HG02970 (cell line): ENCODE data around the gene CNOT9.
A peak's percentile ranks its signal among the peaks of the same experiment; 100 is the strongest.
"Not testable (repeated sequence)": the region's sequence is repeated elsewhere in the genome, so short reads cannot be mapped to it uniquely, and the experiment has no call there.

Experiments
- ATAC-seq: cut with Tn5 transposase; IDR thresholded peaks from one replicate; pipeline ENCODE4 v1.9.1; 2021; ENCODE audit warnings: mild to moderate bottlenecking, moderate library complexity, moderate number of reproducible peaks; ENCODE audit not compliant: unreplicated experiment, low FRiP score

The CNOT9 gene, protein sequence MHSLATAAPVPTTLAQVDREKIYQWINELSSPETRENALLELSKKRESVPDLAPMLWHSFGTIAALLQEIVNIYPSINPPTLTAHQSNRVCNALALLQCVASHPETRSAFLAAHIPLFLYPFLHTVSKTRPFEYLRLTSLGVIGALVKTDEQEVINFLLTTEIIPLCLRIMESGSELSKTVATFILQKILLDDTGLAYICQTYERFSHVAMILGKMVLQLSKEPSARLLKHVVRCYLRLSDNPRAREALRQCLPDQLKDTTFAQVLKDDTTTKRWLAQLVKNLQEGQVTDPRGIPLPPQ

DNA sequence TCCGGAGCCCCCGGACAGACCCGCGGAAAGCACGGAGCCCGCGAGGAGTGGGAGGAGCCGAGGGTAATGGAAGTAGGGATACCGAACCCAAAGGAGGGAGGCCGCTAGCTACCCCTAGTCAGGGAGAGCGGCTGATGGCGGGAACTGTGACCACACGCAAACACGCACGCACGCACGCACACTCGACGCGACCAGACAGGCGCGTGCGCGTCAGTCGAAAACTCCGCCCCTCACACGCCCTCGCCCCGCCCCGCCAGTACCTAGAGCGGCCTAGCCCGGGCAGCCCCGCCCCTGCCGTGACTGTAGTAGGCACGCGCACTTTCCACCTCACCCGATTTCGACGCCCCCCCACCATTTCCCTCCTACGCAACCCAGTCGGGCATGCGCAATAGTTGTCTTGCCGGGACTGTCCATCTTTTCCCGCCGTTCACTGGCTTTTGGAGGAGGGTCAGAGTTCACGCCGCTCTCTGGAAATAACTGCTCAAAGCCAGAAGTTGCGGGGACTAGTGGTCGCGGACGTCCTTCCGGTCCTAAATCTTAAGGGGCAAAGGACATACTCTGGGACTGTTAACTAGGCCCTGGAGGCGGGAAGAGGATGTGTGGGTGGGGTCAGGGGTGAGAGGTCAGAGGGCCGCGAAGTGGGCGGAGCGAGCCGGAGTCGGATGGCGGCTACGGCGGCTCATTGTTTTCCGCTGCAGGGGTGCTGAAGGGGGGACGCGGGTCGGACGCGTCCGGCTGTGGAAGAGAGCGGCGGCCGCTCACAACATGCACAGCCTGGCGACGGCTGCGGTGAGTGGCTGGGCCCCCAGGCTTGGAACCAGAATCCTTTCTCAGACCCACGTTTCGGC is at the start of gene CNOT9, which contains the start of gene USP37:
Gene CNOT9, plus strand, starts transcription at position 650 of the 848 bp plus-strand sequence. Its CDS starts 116 bp downstream, at position 766.
Gene USP37, minus strand, starts transcription at position 162 of the 848 bp plus-strand sequence. CDS start 9,698 bp downstream, outside the sequence.
- ATAC-seq: peak; percentile 86

DNA sequence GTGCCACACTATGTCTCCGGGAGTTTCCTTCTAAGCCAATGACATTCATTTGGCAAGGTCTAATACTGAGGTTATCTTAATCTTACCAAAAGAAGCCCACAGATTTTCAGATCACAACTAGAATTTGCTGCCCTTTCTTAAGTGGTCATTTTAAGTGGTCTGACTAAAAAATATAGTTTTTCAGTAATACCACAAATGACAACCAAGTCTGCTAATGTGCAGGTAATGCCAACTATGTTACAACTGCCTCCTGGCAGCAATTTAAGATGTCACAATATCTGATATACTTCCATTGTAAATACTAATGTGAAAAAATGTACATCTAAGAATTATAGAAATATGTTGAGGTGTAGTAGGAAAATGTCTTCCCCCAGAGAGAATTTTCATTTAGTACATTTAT is 49.8 kb upstream of the CNOT9 start:
- no peak for ATAC-seq

DNA sequence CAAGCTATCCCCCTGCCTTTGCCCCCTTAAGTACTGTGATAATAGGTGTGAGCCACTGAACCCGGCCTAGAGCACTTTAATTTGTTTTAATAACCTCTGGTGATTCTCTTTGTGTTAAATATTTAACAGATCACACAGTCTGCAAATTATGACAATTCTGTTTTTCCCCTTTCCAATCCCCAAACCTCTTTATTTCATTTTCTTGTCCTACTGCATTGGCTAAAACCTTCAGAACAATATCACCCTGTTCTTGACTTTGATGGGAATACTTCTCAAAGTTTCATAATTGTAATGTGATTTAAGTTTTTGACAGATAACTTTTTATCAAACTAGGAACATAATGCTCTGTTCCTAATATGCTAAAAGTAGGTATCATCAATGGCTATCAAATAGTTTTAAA is 45.0 kb upstream of the CNOT9 start:
- no peak for ATAC-seq

DNA sequence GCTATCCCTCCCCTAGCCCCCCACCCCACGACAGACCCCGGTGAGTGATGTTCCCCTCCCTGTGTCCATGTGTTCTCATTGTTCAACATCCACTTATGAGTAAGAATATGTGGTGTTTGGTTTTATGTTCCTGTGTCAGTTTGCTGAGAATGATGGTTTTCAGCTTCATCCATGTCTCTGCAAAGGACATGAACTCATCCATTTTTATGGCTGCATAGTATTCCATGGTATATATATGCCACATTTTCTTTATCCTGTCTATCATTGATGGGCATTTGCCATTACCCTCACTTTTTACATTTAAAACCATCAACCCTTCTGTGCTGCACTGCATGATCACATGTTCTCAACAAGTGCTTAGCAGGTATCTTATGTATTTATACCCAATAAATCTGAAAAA is 40.2 kb upstream of the CNOT9 start:
- not testable (repeated sequence) for ATAC-seq

DNA sequence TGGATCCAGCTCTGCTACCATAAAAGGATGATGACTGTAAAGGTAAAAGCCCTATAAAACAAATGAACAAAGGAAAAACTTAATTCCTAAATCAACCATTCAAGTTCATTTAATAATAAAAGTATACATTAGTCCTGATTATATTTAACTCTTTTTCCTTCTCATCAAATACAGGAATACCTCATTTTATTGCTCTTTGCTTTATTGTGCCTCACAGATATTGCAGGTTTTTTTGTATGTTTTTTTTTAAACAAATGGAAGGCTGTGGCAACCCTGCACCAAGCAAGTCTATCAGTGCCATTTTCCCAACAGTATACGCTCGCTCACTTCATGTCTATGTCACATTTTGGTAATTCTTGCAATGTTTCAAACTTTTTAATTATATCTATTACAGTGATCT is 38.6 kb upstream of the CNOT9 start:
- ATAC-seq: no peak

DNA sequence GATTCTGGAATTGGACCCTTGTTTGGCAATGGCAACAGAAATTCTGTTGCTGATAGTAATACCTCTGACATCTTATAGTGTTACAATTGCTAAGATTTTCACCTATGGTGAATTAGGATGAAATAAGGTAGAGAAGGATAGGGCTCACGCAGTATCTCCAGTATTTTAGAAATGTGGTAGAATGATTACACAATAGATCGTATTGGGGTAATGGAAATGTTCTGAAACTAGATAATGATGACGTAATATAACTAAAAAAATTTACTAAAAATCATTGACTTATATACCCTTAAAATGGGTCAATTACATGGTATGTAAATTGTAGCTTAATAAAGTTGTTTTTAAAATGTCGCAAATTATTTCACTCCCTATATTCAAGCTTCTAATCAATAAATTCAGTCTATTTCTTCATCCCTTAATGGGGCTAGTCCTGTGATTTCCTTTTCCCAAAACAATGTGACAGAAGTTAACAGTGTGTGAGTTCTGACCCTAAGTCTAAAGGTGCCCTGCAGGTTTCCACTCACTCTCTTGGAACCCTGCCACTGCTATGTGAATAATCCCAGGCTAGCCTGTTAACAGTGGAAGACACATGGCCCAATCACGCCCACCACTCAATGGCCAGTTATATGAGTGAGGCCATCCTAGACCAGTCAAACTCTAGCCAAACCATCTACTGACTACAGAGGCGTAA is 31.7 kb upstream of the CNOT9 start:
- ATAC-seq: no peak

DNA sequence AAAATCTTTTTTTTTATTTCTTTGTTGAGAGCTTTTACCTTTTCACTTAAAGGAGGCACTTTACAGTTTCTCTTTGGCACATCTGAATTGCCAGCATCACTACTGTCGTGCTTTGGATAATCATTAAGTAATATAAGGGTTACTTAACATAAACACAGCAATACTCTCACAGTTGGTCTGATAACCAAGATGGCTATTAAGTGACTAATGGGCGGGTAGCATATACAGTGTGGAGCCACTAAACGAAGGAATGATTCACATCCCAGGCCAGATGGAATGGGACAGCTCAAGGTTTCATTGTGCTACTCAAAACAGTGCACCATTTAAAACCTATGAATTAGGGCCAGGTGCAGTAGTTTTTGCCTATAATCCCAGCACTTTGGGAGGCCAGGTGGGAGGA is 28.6 kb upstream of the CNOT9 start:
- no peak for ATAC-seq

DNA sequence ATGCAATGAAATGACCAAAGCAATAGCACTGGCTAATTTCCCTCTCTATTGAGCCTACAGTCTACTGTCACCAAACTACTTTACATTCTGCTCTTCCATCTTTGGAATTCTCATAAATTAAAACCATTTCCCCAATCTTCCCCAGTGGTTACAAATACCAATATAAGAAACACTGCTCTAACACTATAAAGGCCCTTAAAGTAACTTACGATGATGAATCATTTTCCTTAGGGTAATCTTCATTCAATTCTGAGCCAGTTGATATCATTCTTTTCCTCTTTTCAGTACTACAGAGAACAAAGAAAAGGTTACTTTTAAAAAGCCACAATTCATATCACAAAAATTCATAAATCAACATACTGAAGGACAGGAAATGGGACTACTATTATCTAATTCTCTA is 22.6 kb upstream of the CNOT9 start:
- no peak for ATAC-seq

DNA sequence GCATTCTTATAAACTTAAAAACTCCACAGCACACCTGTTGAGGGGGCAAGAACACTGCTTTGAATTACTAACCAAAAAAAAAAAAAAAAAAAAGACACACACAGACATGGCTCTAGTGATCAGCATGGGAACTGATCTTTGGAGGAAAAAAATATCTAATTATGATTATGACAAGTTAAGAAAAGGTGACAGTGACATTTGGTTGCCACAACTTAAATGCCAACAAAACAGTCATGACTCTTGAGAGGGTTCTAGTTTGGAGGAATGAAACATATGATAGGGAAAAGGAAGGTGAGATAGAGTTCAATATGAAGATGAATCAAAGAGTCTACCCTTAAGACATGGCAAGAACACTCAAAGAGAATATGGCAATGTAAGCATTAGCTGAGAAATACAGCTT is 21.1 kb upstream of the CNOT9 start:
- ATAC-seq: no peak

DNA sequence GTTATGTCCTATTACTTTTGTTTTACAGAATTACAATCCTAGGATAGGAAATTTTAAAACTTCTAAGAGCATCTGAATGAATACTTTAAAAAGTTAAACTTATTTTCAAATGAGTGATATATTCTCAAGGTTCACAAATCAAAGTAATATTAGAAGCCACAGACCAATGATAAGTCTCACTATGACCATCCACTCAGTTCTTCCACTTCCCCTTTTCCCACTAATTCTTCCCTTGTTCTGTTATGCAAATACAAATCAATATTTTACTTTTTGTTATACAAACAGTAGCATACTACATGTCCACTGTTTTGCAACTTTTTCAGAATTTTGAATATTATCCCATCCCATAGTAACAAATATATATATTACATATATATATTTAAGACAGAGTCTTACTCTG is 20.7 kb upstream of the CNOT9 start:
- no peak for ATAC-seq

DNA sequence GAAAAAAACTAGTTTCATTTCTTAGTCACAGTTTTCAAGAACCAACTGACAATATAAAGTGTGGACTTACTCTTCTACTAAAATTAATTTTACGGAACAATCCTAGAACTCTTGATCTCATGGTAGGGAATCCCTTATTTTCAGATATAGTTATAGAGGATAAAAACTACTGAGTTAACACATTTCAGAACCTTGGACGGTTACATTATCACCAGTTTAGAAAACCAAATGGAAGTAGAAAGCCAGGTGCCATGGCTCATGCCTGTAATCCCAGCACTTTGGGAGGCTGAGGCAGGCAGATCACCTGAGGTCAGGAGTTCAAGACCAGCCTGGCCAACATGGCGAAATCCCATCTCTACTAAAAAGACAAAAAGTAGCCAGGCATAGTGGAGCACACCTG is 14.4 kb upstream of the CNOT9 start:
- ATAC-seq: not testable (repeated sequence)

DNA sequence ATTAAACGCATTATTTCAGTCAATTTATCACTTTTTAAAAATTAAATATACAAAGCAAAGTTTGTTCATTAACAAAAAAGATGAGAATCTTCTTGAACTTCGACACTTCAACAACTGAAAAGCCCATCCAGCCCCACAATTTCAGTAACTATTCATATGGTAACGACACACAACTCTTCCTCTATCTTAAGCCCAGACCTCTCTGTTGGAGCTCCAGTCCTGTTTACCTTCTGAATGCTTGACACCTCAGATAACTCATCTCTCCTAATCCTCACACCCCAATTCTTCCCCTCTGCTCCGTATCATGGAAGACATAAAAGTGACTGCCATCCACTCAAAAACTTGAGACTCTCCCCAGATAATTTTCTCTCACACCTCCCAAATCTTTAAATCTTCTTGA is 13.1 kb upstream of the CNOT9 start:
- no peak for ATAC-seq

DNA sequence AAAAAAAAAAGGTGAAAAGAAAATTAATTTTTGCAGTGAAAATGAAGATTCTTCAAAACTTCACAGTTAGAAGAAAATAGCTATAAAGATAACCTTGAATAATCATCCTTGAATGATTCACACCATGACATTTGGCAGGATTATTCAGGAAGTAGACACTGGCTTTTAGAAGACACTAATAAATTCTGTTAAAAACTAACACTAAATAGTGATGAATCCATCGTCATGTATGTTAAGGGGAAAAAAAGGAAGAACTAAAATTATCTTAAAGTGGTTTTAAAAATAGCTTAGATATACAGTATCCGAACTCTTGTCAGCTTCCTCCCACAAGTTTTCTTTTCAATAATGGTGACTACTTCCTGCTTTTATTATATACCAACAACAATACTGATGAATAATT is 10.7 kb upstream of the CNOT9 start:
- ATAC-seq: no peak

DNA sequence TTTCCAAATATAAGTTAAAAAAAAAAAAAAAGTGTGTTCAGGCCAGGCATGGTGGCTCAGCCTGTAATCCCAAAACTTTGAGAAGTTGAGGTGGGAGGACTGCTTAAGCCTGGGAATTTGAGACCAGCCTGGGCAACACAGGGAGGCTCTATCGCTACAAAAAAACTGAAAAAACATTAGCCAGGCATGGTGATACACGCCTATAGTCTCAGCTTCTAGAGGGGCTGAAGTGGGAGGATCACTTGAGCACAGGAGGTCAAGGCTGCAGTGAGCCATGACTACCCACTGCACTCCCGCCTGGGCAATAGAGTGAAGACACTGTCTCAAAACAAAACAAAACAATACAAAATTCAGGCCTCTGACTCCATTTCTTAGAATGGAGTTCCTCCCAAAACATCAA is 9.7 kb upstream of the CNOT9 start:
- no peak for ATAC-seq

DNA sequence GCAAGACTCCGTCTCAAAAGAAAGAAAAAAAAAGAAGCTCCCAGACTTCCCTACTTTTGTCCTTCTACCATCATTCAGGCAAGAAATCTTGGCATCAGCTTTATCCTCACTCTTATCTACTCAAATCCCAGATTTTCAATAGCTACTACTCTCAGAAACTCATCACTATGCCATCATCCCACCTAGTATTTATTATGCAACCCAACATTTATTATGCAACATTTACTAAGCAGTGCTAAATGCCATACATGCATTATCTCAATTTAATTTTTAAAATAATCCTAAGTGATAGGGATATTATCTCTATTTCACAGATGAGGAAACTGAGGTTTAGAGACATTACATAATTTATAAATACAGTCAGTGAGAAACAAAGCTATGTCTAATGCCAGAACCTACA is 4.6 kb upstream of the CNOT9 start:
- ATAC-seq: no peak

DNA sequence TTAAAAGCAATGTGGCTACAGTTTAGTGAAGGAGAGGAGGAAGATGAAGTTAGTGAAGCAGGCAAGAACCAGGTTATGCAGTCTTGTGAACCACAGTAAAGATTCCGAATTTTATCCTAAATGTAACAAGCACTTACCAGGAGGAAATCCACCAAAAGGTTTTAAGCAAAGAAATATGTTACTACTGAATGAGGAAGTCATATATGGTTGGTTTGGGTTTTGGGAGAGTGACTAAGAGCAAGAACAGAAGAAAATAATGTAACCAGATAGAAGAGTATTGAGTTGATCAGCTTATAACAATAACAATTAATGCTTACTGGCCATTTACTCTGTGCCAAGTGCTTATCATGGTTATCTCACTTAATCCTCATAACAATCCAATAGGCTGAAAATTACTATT is 2.3 kb upstream of the CNOT9 start:
- no peak for ATAC-seq

DNA sequence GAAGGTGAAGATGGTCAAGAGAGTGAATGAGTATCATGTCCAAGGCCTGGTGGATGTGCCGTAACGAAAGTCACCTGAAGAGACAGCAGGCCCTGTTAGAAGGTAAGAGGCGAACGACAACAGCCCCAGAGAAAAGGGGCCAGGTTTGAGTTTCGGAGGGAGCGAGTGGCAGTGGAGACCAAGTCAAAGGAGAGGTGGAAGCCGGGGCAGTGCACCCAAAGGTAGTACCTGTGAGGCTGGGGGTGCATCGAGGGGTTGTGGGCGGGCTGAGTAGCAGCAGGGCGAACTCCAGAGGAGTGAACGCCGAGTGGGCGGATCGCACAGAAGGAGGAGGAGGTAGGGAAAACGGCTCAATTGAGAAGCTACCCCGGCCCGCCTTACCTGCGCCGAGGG is 846 bp upstream of the CNOT9 start:
- ATAC-seq: peak; percentile 31

DNA sequence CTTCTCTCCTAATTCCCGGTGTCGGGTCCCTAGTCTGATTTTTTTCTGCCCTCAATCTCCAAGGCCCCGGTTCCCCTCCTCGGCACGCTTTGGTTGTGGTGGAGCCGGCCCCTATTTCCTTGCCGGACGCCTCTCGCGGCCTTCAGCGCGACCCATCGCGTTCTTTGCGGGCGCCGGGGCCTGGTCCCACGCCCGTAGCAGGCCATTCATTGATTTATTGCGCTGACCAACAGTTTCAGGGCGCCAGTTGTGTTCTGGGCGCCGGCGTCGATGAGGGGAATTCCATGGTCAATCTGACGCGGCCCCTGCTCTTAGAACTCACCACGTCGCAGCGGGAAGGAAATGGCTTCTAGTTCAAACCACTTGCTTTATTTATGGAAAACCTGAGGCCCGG is 396 bp downstream of the CNOT9 start:
- peak; percentile 32 for ATAC-seq

DNA sequence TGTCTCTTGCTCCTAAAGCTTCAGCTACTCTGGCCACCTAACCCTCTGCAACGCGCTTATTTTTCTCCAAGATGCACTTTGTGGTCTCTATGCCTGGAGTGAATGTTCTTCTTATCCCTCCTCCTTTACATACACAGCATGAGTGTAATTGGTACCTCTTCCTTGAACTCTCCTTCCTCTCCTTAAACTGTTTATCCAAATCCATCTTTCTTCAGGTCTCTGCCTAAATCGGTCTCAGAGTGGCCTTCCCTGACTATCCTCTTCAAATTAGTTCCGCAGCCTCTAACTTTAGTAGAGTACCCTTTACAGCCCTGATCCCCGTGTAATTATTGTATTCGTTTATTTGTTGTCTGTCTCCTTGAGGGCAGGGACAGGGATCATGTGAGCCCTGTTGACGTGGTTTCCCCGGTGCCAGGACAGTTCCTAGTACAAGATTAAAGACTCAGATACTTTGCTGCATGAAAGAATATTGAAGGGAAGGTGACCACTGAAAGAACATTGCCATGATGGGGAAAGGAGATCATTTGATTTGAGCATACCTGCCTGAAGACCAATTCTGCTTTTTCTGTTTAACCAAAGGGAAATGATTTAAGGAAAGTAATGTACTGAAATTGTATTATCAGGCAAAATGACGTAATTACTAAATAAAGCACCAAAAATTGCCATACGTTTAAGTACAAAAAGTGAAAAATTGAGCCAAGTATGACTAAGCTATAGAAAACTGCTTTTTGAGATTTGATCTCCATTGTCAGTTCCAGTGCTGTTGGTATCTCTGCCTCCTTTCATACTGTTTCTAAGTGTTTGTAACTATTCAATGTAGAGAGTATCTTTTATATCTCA is 1.2 kb downstream of the CNOT9 start:
- ATAC-seq: no peak

DNA sequence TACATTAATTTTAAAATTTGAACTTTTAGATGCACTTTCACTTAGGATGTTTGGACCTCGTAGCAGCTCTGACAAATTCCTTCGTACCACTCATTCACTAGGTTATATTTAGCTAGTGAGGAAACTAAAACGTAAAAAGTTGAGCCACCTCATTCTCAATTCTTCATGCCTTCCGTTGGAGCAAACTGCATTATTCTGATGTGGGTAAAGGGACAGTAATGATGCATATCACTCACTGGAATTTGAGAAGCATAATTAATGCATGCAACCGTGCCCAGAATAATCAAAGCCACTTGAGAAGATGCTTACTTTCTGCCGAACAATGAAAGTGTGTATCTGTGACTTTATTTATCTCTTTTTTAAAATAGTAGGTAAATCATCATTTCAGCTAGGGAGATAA is 2.2 kb downstream of the CNOT9 start:
- ATAC-seq: no peak
